ENCODE data around the gene VENTX. TPM values are rescaled to one million over a fixed set of nuclear protein-coding genes. Genes with fewer than 3 reads are reported as not detected.

Gene VENTX
- total RNA-seq, 1 donor, result not detected

- DNase-seq (ENCODE audit: low read depth), result no peak
- no peak for TF ChIP-seq CTCF (IDR thresholded peaks at IDR 0.05; ENCODE audit: insufficient read depth, low read depth, low read length)
- H3K4me3 ChIP-seq (ENCODE audit: low read depth, low read length), result no peak overlapping the region
These were observed 42.9 kb downstream of the VENTX start for GRCh38 chr10:133280391-133281059.

GRCh38 chr10:133281084-133281483 lies 43.4 kb downstream of the VENTX start:
- no peak overlapping the region for H3K4me3 ChIP-seq (ENCODE audit: low read depth, low read length)
- DNase-seq (ENCODE audit: low read depth), result no peak
- TF ChIP-seq CTCF (IDR thresholded peaks at IDR 0.05; ENCODE audit: insufficient read depth, low read depth, low read length), result no peak

- DNase-seq (ENCODE audit: low read depth), result no peak
- no peak overlapping the region for H3K4me3 ChIP-seq (ENCODE audit: low read depth, low read length)
- TF ChIP-seq CTCF (IDR thresholded peaks at IDR 0.05; ENCODE audit: insufficient read depth, low read depth, low read length), result no peak
These were observed 44.1 kb downstream of the VENTX start for GRCh38 chr10:133281628-133282372.

- no peak overlapping the region for H3K4me3 ChIP-seq (ENCODE audit: low read depth, low read length)
- no peak for DNase-seq (ENCODE audit: low read depth)
- no peak for TF ChIP-seq CTCF (IDR thresholded peaks at IDR 0.05; ENCODE audit: insufficient read depth, low read depth, low read length)
These were observed 45.3 kb downstream of the VENTX start for GRCh38 chr10:133282846-133283390.

GRCh38 chr10:133283931-133284330 lies 46.3 kb downstream of the VENTX start:
- DNase-seq (ENCODE audit: low read depth), result no peak
- no peak for TF ChIP-seq CTCF (IDR thresholded peaks at IDR 0.05; ENCODE audit: insufficient read depth, low read depth, low read length)
- no peak overlapping the region for H3K4me3 ChIP-seq (ENCODE audit: low read depth, low read length)

GRCh38 chr10:133285217-133285616 lies 47.6 kb downstream of the VENTX start:
- DNase-seq (ENCODE audit: low read depth), result no peak
- no peak overlapping the region for H3K4me3 ChIP-seq (ENCODE audit: low read depth, low read length)
- TF ChIP-seq CTCF (IDR thresholded peaks at IDR 0.05; ENCODE audit: insufficient read depth, low read depth, low read length), result no peak

All from fibroblast of villous mesenchyme (primary cell).